Naive B cell (primary cell): ENCODE results near the gene MTSS2. TPM values are rescaled to one million over a fixed set of nuclear protein-coding genes. Genes with fewer than 3 reads are reported as not detected.

Experiments used
- ATAC-seq, 2 donors: fragments of 150-1000 bp; cut with Tn5 transposase; 2 replicates each; pipeline ENCODE4 v1.10.0; 2021; ENCODE audit warnings: low read depth in 2 of 2, mild to moderate bottlenecking in 2 of 2, moderate library complexity in 2 of 2
- DNase-seq: peaks from one replicate; pipeline ENCODE4 v3.0.0; 2022
- H3K27ac Mint-ChIP-seq, 6 donors: one replicate each; pipeline ENCODE4 v1.8.0; 2020 to 2022; ENCODE audit warnings: mild to moderate bottlenecking in 6 of 6, mixed read lengths in 6 of 6, moderate library complexity in 5 of 6, inconsistent platforms in 2 of 6
- H3K27me3 Mint-ChIP-seq, 3 donors: one replicate each; pipeline ENCODE4 v1.8.0; 2021 to 2022; ENCODE audit warnings: mixed read lengths in 3 of 3, mild to moderate bottlenecking in 1 of 3
- H3K36me3 Mint-ChIP-seq, 2 donors: one replicate each; pipeline ENCODE4 v1.8.0; 2020 to 2022; ENCODE audit warnings: mixed read lengths in 2 of 2, inconsistent platforms in 1 of 2, mild to moderate bottlenecking in 1 of 2
- H3K4me1 Mint-ChIP-seq, 3 donors: one replicate each; pipeline ENCODE4 v1.8.0; 2020 to 2022; ENCODE audit warnings: mixed read lengths in 3 of 3, inconsistent platforms in 1 of 3, mild to moderate bottlenecking in 1 of 3, moderate library complexity in 1 of 3
- H3K4me3 Mint-ChIP-seq, 8 donors: one replicate each; pipeline ENCODE4 v1.8.0; 2020 to 2022; ENCODE audit warnings: mild to moderate bottlenecking in 8 of 8, mixed read lengths in 8 of 8, moderate library complexity in 8 of 8, inconsistent platforms in 2 of 8
- H3K9me3 Mint-ChIP-seq, 7 donors: one replicate each; pipeline ENCODE4 v1.8.0; 2020 to 2022; ENCODE audit warnings: mixed read lengths in 7 of 7, mild to moderate bottlenecking in 5 of 7, inconsistent platforms in 2 of 7, moderate library complexity in 1 of 7
- polyA plus RNA-seq, 6 donors: library from polyadenylated mRNA; unstranded; fragments of 300-500 nt; fragmentation: Illumina TruSeq; gene quantifications; one replicate each; pipeline ENCODE4 v1.2.3, GENCODE V29; 2021; ENCODE audit warnings: low read depth in 6 of 6

Gene MTSS2
- polyA plus RNA-seq, 6 donors from 2014 or later = not detected

GRCh38 chr16:70723740-70724145, 37.9 kb upstream of the MTSS2 start:
- no peaks in the 10 kb centered on the region for H3K27me3 Mint-ChIP-seq
- no peak for ATAC-seq
- peaks cover 0 to 6% (median 0%) of the 10 kb centered on the region in 3 donors for H3K4me1 Mint-ChIP-seq
- peaks cover 15 to 39% of the 10 kb centered on the region in 2 donors for H3K36me3 Mint-ChIP-seq
- no peak overlapping the region for H3K4me3 Mint-ChIP-seq
- no peak for DNase-seq
- no peak overlapping the region for H3K27ac Mint-ChIP-seq
- H3K9me3 Mint-ChIP-seq = peaks cover 0 to 4% (median 0%) of the 10 kb centered on the region in 7 donors

- ATAC-seq (no peak), DNase-seq (no peak)
- H3K9me3 Mint-ChIP-seq = peaks cover 0 to 4% (median 0%) of the 10 kb centered on the region in 7 donors
- no peak overlapping the region for H3K4me3 Mint-ChIP-seq
- peaks cover 0 to 6% (median 0%) of the 10 kb centered on the region in 3 donors for H3K4me1 Mint-ChIP-seq
- no peaks in the 10 kb centered on the region for H3K27me3 Mint-ChIP-seq
- H3K27ac Mint-ChIP-seq = peak overlapping the region in 4 of 6 donors; percentile 44 to 88 (median 60)
- H3K36me3 Mint-ChIP-seq = peaks cover 15 to 39% of the 10 kb centered on the region in 2 donors
These were observed 35.5 kb upstream of the MTSS2 start for GRCh38 chr16:70721202-70721963.

- no peak for ATAC-seq
- DNase-seq = no peak
- Mint-ChIP-seq H3K4me3 (no peak overlapping the region), H3K4me1 (peaks cover 0 to 6% (median 0%) of the 10 kb centered on the region in 3 donors), H3K27ac (peak overlapping the region in 1 of 6 donors; percentile 48), H3K27me3 (no peaks in the 10 kb centered on the region), H3K9me3 (peaks cover 0 to 4% (median 0%) of the 10 kb centered on the region in 7 donors), H3K36me3 (peaks cover 15 to 39% of the 10 kb centered on the region in 2 donors)
These were observed 34.8 kb upstream of the MTSS2 start for GRCh38 chr16:70720425-70721201.

GRCh38 chr16:70717065-70717464, 31.2 kb upstream of the MTSS2 start:
- peaks cover 0 to 6% (median 0%) of the 10 kb centered on the region in 3 donors for H3K4me1 Mint-ChIP-seq
- H3K27ac Mint-ChIP-seq = no peak overlapping the region
- H3K27me3 Mint-ChIP-seq = no peaks in the 10 kb centered on the region
- DNase-seq (no peak), ATAC-seq (no peak)
- H3K9me3 Mint-ChIP-seq = peaks cover 0 to 4% (median 0%) of the 10 kb centered on the region in 7 donors
- peaks cover 15 to 32% of the 10 kb centered on the region in 2 donors for H3K36me3 Mint-ChIP-seq
- no peak overlapping the region for H3K4me3 Mint-ChIP-seq

- Mint-ChIP-seq H3K27ac (no peak overlapping the region), H3K36me3 (peaks cover 14 to 21% of the 10 kb centered on the region in 2 donors), H3K4me3 (no peak overlapping the region), H3K4me1 (peaks cover 0 to 1% (median 0%) of the 10 kb centered on the region in 3 donors), H3K27me3 (no peaks in the 10 kb centered on the region), H3K9me3 (peaks cover 0 to 1% (median 0%) of the 10 kb centered on the region in 7 donors)
- no peak for DNase-seq
- no peak for ATAC-seq
These were observed 30.1 kb upstream of the MTSS2 start for GRCh38 chr16:70715860-70716357.

- H3K9me3 Mint-ChIP-seq = peaks cover 0 to 1% (median 0%) of the 10 kb centered on the region in 7 donors
- H3K4me3 Mint-ChIP-seq = no peak overlapping the region
- no peaks in the 10 kb centered on the region for H3K4me1 Mint-ChIP-seq
- H3K27me3 Mint-ChIP-seq = no peaks in the 10 kb centered on the region
- H3K36me3 Mint-ChIP-seq = peaks cover 8 to 14% of the 10 kb centered on the region in 2 donors
- no peak for DNase-seq
- ATAC-seq = no peak
- peak overlapping the region in 1 of 6 donors; percentile 32 for H3K27ac Mint-ChIP-seq
These were observed 29.4 kb upstream of the MTSS2 start for GRCh38 chr16:70715055-70715858.

- ATAC-seq (no peak), DNase-seq (no peak)
- H3K4me1 Mint-ChIP-seq = no peaks in the 10 kb centered on the region
- peaks cover 1 to 8% of the 10 kb centered on the region in 2 donors for H3K36me3 Mint-ChIP-seq
- no peak overlapping the region for H3K4me3 Mint-ChIP-seq
- no peaks in the 10 kb centered on the region for H3K9me3 Mint-ChIP-seq
- H3K27me3 Mint-ChIP-seq = no peaks in the 10 kb centered on the region
- peak overlapping the region in 1 of 6 donors; percentile 86 for H3K27ac Mint-ChIP-seq
These were observed 28.8 kb upstream of the MTSS2 start for GRCh38 chr16:70714581-70715054.

GRCh38 chr16:70713824-70714223, 28.0 kb upstream of the MTSS2 start:
- H3K27me3 Mint-ChIP-seq = no peaks in the 10 kb centered on the region
- H3K36me3 Mint-ChIP-seq = no peaks in the 10 kb centered on the region
- H3K9me3 Mint-ChIP-seq = no peaks in the 10 kb centered on the region
- no peak overlapping the region for H3K4me3 Mint-ChIP-seq
- no peaks in the 10 kb centered on the region for H3K4me1 Mint-ChIP-seq
- H3K27ac Mint-ChIP-seq = no peak overlapping the region
- no peak for ATAC-seq
- DNase-seq = no peak

GRCh38 chr16:70713342-70713741, 27.5 kb upstream of the MTSS2 start:
- H3K4me3 Mint-ChIP-seq = no peak overlapping the region
- no peaks in the 10 kb centered on the region for H3K4me1 Mint-ChIP-seq
- no peak for DNase-seq
- no peak for ATAC-seq
- H3K36me3 Mint-ChIP-seq = no peaks in the 10 kb centered on the region
- H3K27ac Mint-ChIP-seq = no peak overlapping the region
- no peaks in the 10 kb centered on the region for H3K9me3 Mint-ChIP-seq
- H3K27me3 Mint-ChIP-seq = no peaks in the 10 kb centered on the region

GRCh38 chr16:70712942-70713341, 27.1 kb upstream of the MTSS2 start:
- H3K4me1 Mint-ChIP-seq = no peaks in the 10 kb centered on the region
- no peaks in the 10 kb centered on the region for H3K36me3 Mint-ChIP-seq
- H3K27me3 Mint-ChIP-seq = no peaks in the 10 kb centered on the region
- no peak overlapping the region for H3K27ac Mint-ChIP-seq
- H3K9me3 Mint-ChIP-seq = no peaks in the 10 kb centered on the region
- DNase-seq (no peak), ATAC-seq (no peak)
- H3K4me3 Mint-ChIP-seq = no peak overlapping the region

GRCh38 chr16:70712359-70712758, 26.5 kb upstream of the MTSS2 start:
- Mint-ChIP-seq H3K36me3 (no peaks in the 10 kb centered on the region), H3K27me3 (no peaks in the 10 kb centered on the region), H3K9me3 (no peaks in the 10 kb centered on the region), H3K27ac (no peak overlapping the region), H3K4me3 (no peak overlapping the region), H3K4me1 (no peaks in the 10 kb centered on the region)
- ATAC-seq = no peak
- no peak for DNase-seq

- no peak overlapping the region for H3K4me3 Mint-ChIP-seq
- H3K9me3 Mint-ChIP-seq = no peaks in the 10 kb centered on the region
- H3K27ac Mint-ChIP-seq = peak overlapping the region in 1 of 6 donors; percentile 43
- H3K36me3 Mint-ChIP-seq = no peaks in the 10 kb centered on the region
- H3K4me1 Mint-ChIP-seq = no peaks in the 10 kb centered on the region
- DNase-seq = no peak
- no peaks in the 10 kb centered on the region for H3K27me3 Mint-ChIP-seq
- no peak for ATAC-seq
These were observed 25.6 kb upstream of the MTSS2 start for GRCh38 chr16:70711211-70712031.
